SU-DHL-6 (cell line): Measurements from ENCODE around the gene TEKT4.
"Not testable (repeated sequence)": the region's sequence is repeated elsewhere in the genome, so short reads cannot be mapped to it uniquely, and the experiment has no call there.

ENCODE experiments used
- H2AFZ ChIP-seq: fragments of 200-600 bp; sonication (generic); 2 replicates; pipeline ENCODE4 v1.6.1; 2014; ENCODE audit warnings: low read depth, mild to moderate bottlenecking, moderate library complexity, mixed read lengths, antibody characterized with exemption, low read length; ENCODE audit not compliant: severe bottlenecking
- H3F3A ChIP-seq: fragments of 200-600 bp; shearing (Covaris generic); 2 replicates; pipeline ENCODE4 v1.6.0; 2016; ENCODE audit warnings: antibody characterized with exemption, mild to moderate bottlenecking; ENCODE audit not compliant: insufficient read depth
- H3K27ac ChIP-seq: fragments of 200-600 bp; sonication (generic); 2 replicates; pipeline ENCODE4 v1.5.1; 2016; ENCODE audit warnings: low read depth, mild to moderate bottlenecking, low read length, moderate library complexity, mixed read lengths
- H3K27me3 ChIP-seq: fragments of 200-600 bp; sonication (generic), shearing (Covaris generic); 2 replicates; pipeline ENCODE4 v1.6.0; 2014; ENCODE audit warnings: mild to moderate bottlenecking, low read length
- H3K36me3 ChIP-seq: fragments of 200-600 bp; sonication (generic); 2 replicates; pipeline ENCODE4 v1.6.1; 2014; ENCODE audit warnings: mild to moderate bottlenecking, low read length, mixed read lengths
- H3K4me2 ChIP-seq: fragments of 300-600, 200-600 bp; shearing (Covaris generic), sonication (generic); 2 replicates; pipeline ENCODE4 v1.6.0; 2014; ENCODE audit warnings: low read length, low read depth, mild to moderate bottlenecking; ENCODE audit not compliant: poor library complexity, severe bottlenecking
- H3K4me3 ChIP-seq: fragments of 200-600 bp; sonication (generic); 2 replicates; pipeline ENCODE4 v1.5.1; 2014; ENCODE audit warnings: antibody characterized with exemption, low read length, mild to moderate bottlenecking, mixed read lengths; ENCODE audit not compliant: insufficient read depth, poor library complexity, severe bottlenecking
- H3K79me2 ChIP-seq: fragments of 200-600 bp; sonication (generic); 2 replicates; pipeline ENCODE4 v1.6.1; 2014; ENCODE audit warnings: mild to moderate bottlenecking, low read length, moderate library complexity; ENCODE audit not compliant: insufficient read depth
- H3K9ac ChIP-seq: fragments of 200-600 bp; sonication (generic); 2 replicates; pipeline ENCODE4 v1.7.0; 2014; ENCODE audit warnings: mild to moderate bottlenecking, low read length
- H3K9me2 ChIP-seq: fragments of 200-600 bp; sonication (generic); replicated peaks from 2 replicates; pipeline ENCODE4 v1.6.1; 2014; ENCODE audit warnings: low read length; ENCODE audit not compliant: insufficient read depth
- H3K9me3 ChIP-seq: fragments of 200-600 bp; sonication (generic); 2 replicates; pipeline ENCODE4 v1.6.1; 2014; ENCODE audit warnings: low read length, mixed read lengths; ENCODE audit not compliant: insufficient read depth
- H4K20me1 ChIP-seq: fragments of 200-600 bp; sonication (generic); 2 replicates; pipeline ENCODE4 v1.6.1; 2014; ENCODE audit warnings: low read depth, mild to moderate bottlenecking, antibody characterized with exemption, low read length, moderate library complexity, mixed read lengths
- EZH2phosphoT487 ChIP-seq: fragments of 200-600 bp; sonication (generic), shearing (Covaris generic); conservative IDR thresholded peaks from 2 replicates; pipeline ENCODE4 v1.6.1; 2018; ENCODE audit warnings: mild to moderate bottlenecking, antibody characterized with exemption, low read length, moderate library complexity, mixed read lengths
- TF ChIP-seq, protein P1 (sequence below): fragments of 200-600 bp; sonication (generic); IDR thresholded peaks from one replicate; pipeline ENCODE4 v1.5.1; 2017; ENCODE audit warnings: antibody characterized with exemption, mild to moderate bottlenecking, low read length, moderate library complexity; ENCODE audit not compliant: insufficient read depth, poor library complexity, severe bottlenecking

The TEKT4 gene

DNA sequence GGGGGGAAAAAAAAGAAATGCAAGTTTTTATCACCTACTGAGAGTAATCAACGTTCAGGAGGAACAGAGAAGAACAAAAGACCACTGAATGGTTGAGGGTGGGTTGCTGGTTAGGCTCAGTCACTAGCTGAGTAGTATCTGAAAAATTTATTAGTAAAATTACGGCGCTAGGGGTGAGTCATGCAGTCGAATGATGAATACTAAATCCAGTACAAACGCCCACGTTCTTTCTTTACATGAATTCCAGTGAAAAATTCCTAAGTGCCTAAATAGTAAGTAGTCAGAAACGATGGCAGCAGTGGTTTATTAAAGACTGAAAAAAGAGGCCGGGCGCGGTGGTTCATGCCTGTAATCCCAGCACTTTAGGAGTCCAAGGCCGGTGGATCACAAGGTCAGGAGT, 52.0 kb downstream of the TEKT4 start:
- H3F3A ChIP-seq, result no peaks in the 10 kb centered on the region
- no peak overlapping the region for H3K4me2 ChIP-seq
- no peak overlapping the region for H3K9ac ChIP-seq
- H3K9me2 ChIP-seq, result no peaks in the 10 kb centered on the region
- H3K4me3 ChIP-seq, result no peak overlapping the region
- H4K20me1 ChIP-seq, result no peaks in the 10 kb centered on the region
- TF ChIP-seq, protein P1, sequence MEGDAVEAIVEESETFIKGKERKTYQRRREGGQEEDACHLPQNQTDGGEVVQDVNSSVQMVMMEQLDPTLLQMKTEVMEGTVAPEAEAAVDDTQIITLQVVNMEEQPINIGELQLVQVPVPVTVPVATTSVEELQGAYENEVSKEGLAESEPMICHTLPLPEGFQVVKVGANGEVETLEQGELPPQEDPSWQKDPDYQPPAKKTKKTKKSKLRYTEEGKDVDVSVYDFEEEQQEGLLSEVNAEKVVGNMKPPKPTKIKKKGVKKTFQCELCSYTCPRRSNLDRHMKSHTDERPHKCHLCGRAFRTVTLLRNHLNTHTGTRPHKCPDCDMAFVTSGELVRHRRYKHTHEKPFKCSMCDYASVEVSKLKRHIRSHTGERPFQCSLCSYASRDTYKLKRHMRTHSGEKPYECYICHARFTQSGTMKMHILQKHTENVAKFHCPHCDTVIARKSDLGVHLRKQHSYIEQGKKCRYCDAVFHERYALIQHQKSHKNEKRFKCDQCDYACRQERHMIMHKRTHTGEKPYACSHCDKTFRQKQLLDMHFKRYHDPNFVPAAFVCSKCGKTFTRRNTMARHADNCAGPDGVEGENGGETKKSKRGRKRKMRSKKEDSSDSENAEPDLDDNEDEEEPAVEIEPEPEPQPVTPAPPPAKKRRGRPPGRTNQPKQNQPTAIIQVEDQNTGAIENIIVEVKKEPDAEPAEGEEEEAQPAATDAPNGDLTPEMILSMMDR, result no peak
- no peak for TF ChIP-seq EZH2phosphoT487
- H3K27ac ChIP-seq, result no peak overlapping the region
- H3K27me3 ChIP-seq, result no peaks in the 10 kb centered on the region
- no peak overlapping the region for H2AFZ ChIP-seq
- H3K9me3 ChIP-seq, result no peaks in the 10 kb centered on the region
- H3K79me2 ChIP-seq, result no peaks in the 10 kb centered on the region
- H3K36me3 ChIP-seq, result no peaks in the 10 kb centered on the region

DNA sequence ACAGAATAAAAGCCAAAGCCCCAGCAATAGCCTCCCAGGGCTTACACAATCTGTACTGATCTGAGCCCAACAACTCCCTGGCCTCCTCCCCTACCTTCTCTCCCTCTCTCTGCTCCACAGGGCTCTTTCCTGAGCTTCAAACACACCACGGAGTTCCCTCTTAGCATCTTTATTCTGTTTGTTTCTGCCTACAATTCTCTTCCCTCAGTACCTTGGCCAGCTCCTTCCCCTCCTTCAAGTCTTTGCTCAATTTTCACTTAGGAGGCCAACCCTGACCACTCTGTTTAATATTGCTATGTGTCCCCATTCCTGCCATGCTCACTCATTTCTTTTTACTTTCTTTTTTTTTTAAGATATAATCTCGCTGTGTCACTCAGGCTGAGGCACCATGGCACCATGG, 53.8 kb downstream of the TEKT4 start:
- not testable (repeated sequence) for H3K27me3 ChIP-seq, H3F3A ChIP-seq, H3K4me3 ChIP-seq, H3K9ac ChIP-seq, H3K4me2 ChIP-seq, H3K79me2 ChIP-seq, H2AFZ ChIP-seq, H4K20me1 ChIP-seq, H3K9me2 ChIP-seq, H3K36me3 ChIP-seq, H3K9me3 ChIP-seq, H3K27ac ChIP-seq
